HFF-Myc (cell line): ENCODE data around the gene SMIM7.
"Not testable (repeated sequence)": the region's sequence is repeated elsewhere in the genome, so short reads cannot be mapped to it uniquely, and the experiment has no call there.

Experiments used
- DNase-seq: peaks from one replicate; pipeline ENCODE4 v3.0.0-alpha.2; 2011; ENCODE audit warnings: low read depth; ENCODE audit errors: extremely low read depth
- H3K4me3 ChIP-seq: replicated peaks from 2 replicates; pipeline ENCODE4 v1.5.1; 2011; ENCODE audit warnings: low read depth, mild to moderate bottlenecking, control low read depth, low read length
- TF ChIP-seq, protein P1 (sequence below): IDR thresholded peaks from 2 replicates; pipeline ENCODE4 v1.5.1; 2012; ENCODE audit warnings: mild to moderate bottlenecking, low read depth, low read length, control low read depth; ENCODE audit errors: missing control alignments

The SMIM7 gene

DNA sequence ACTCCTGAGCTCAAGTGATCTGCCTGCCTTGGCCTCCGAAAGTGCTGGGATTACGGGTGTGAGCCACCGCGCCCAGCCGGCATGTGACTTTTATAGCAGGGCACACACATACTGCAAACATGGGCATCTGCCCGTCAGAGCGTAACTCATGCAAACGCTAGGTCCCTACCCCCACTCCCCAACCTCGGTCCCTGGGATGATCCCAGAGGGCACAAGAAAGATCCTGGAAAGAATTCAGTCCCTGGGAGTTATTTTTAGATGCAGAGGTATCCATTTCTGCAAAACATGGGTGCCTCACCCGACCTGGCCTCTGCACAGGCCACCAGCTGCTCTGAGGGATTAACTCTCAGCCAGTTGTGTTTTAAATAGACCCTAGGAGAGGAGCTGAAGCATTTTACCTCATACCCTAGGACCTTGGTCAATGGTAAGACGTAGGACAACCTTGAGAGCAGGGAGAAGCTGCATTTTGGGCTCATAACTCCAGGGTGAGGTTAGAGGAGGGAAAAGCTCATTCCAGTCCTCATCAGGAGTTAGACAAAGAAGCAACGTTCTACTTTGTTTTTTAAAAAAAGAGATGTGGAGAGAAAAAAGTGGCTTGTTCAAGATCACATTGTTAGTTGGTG, 11.8 kb upstream of the SMIM7 start:
- no peak overlapping the region for H3K4me3 ChIP-seq
- TF ChIP-seq, protein P1, sequence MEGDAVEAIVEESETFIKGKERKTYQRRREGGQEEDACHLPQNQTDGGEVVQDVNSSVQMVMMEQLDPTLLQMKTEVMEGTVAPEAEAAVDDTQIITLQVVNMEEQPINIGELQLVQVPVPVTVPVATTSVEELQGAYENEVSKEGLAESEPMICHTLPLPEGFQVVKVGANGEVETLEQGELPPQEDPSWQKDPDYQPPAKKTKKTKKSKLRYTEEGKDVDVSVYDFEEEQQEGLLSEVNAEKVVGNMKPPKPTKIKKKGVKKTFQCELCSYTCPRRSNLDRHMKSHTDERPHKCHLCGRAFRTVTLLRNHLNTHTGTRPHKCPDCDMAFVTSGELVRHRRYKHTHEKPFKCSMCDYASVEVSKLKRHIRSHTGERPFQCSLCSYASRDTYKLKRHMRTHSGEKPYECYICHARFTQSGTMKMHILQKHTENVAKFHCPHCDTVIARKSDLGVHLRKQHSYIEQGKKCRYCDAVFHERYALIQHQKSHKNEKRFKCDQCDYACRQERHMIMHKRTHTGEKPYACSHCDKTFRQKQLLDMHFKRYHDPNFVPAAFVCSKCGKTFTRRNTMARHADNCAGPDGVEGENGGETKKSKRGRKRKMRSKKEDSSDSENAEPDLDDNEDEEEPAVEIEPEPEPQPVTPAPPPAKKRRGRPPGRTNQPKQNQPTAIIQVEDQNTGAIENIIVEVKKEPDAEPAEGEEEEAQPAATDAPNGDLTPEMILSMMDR = no peak
- DNase-seq = no peak

DNA sequence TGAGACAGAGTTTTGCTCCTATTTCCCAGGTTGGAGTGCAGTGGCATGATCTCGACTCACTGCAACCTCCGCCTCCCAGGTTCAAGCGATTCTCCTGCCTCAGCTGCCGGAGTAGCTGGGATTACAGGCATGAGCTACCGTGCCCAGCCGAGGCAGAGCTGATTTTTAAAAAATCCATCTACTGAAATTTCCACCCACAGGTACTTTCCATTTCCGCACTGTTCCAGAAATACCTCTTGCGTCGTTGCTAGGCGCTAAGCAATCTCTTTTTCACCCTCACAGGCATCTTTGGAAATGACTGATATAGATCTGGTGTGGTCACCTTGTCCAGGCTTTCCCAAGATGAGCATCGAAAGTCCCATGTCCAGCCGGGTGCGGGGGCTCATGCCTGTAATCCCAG, 10.3 kb upstream of the SMIM7 start:
- TF ChIP-seq, protein P1 = no peak
- no peak for DNase-seq
- H3K4me3 ChIP-seq = no peak overlapping the region

DNA sequence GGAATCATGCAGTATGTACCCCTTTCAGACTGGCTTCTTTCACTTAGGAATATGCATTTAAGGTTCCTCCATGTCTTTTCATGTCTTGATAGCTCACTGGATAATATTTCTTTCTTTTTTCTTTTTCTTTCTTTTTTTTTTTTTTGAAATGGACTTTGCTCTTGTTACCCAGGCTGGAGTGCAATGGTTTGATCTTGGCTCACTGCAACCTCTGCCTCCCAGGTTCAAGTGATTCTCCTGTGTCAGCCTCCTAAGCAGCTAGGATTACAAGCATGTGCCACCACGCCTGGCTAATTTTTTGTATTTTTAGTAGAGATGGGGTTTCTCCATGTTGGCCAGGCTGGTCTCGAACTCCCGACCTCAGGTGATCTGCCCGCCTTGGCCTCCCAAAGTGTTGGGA, 8.8 kb upstream of the SMIM7 start:
- not testable (repeated sequence) for DNase-seq

DNA sequence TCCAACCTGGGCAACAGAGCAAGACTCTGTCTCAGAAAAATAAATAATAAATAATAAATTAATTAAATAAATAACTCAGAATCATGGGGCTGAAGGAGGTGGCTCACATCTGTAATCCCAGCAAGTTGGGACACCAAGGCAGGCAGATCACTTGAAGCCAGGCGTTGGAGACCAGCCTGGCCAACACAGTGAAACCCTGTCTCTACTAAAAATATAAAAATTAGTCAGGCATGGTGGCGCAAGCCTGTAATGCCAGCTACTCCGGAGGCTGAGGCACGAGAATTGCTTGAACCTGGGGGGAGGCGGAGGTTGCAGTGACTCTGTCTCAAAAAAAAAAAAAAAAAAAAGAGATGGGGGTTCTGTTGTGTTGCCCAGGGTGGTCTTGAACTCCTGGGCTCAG, 8.2 kb upstream of the SMIM7 start:
- TF ChIP-seq, protein P1 = no peak

More for the DNA sequence above, 8.8 kb upstream of the SMIM7 start:
- not testable (repeated sequence) for H3K4me3 ChIP-seq

DNA sequence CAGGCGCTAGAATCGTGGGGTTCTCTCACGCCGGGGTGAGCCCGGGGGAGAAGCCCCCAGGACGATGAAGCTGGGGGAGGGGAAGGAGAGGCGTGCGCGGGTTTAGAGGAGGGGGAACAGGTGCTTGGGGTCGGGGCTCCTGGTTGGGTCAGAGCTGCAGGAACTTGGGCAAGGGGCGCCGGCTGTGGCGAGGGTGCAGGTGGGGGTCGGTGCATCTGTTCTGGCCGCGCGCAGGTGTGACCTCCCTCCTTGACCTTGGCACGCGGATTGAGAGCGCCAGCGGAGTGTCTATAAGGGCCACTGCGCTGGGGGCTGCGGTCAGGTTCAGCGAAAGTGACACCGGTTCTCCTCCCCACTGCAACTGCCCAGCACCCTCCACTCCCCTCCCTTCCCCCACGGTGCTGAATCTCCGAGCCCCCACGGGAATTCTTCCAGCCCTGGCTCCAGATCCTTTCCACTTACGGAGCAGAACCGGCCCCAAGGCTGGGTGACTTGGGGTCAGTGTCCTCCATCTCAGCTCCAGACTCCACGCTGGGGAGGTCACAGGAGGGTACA, 1.6 kb upstream of the SMIM7 start:
- no peak for DNase-seq
- peak overlapping the region; percentile 86 for H3K4me3 ChIP-seq

More for the DNA sequence above, 8.2 kb upstream of the SMIM7 start:
- H3K4me3 ChIP-seq = no peak overlapping the region
- DNase-seq = no peak

DNA sequence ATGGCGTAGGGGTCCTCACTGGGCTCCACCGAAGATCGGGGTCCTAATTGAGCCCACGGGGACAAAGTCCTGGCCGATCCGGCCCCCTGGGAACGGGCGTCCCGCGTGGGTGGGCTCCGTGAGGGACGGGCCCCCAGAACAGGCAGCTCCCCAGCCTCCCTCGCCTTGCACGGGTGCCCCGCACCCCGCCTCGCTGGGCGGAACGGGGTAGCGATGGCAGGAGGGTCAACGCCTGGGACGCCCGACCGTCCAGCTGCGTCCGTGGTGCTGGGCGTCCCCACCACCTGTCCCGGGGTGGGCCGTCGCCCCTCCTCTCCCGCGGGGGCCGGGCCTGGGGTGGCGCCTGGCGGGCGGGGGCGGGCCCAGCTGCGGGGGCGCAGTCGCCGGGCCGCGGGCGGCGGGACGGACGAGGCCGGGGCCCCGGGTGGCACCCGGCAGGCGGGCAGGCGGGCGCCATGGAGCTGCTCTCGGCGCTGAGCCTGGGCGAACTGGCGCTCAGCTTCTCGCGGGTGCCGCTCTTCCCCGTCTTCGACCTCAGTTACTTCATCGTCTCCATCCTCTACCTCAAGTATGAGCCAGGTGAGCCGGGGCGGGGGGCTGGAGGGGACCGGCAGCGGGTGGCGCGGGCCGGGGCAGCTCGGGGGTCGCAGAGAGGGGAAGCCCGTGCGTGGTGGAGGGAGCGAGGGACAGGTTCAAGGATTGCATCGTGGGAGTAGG, 977 bp upstream of the SMIM7 start, which contains the start of gene TMEM38A:
Gene TMEM38A (plus strand): TSS at position 377 of the 717 bp plus-strand sequence. CDS start 79 bp downstream, at position 456.
- TF ChIP-seq, protein P1 = no peak
- peak within 1 kb of the TSS; percentile 86 for H3K4me3 ChIP-seq
- DNase-seq = no peak

More for the DNA sequence above, 1.6 kb upstream of the SMIM7 start:
- TF ChIP-seq, protein P1 = no peak

DNA sequence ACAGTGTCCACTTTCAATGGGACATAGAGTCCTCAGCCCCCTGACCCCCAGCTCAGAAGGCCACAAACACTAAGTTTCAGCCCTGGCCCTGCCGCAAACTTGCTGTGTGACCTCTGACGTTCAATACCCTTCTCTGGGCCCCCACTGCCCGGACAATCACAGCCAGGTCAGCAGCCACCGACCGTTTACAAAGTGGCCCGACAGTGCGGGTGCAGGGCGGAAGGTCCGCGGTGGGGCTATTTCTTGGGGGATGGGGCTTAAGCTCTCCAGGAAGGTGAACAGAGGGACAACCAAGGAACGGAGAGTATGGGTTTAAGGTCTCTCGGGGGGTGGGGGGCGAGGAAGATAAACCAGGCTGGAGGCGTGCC, 496 bp downstream of the SMIM7 start:
- peak overlapping the region; percentile 86 for H3K4me3 ChIP-seq
- no peak for DNase-seq
- TF ChIP-seq, protein P1 = no peak
